HG02970 (cell line): ENCODE results near the gene ITIH5.
"Not testable (repeated sequence)": the region's sequence is repeated elsewhere in the genome, so short reads cannot be mapped to it uniquely, and the experiment has no call there.

Experiments
- ATAC-seq: cut with Tn5 transposase; IDR thresholded peaks from one replicate; pipeline ENCODE4 v1.9.1; 2021; ENCODE audit warnings: mild to moderate bottlenecking, moderate library complexity, moderate number of reproducible peaks; ENCODE audit not compliant: unreplicated experiment, low FRiP score

The ITIH5 gene

DNA sequence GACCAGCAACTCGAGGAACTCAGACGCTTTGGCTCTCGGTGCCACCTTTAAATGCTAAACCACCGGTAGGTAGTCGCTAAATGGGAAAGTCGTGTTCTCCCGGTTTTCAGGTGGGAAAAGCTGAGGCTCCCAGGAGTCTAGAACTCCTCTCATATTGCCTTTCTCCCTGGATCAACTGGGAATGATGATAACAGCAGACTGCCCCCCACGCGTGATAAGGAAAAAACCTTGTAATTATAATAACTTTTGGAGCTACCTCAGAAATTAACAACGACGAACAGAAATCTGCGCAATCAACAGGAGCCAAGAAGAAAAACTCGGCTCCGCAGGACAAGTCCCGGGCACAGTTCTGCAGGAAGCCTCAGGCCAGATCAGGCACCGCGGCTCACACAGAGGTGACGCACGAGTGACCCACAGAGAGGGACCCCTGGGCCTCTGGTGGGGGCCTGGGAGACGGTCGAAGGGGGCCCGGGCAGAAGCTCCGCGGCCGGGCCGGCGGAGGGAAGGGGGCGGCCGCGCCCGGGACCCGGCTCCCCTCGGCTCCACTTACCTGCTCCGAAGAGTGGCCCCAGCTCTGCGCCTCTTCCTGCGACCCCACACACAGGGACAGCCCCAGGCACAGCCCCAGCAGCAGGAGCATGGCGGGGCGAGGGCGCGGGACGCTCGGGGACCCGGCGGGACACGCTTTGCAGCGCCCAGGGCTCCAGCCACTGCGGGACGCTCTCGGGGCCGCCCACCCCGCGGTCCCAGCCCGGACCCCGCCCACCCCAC lies at the start of gene ITIH5:
TSS of gene ITIH5 (minus strand) at position 714 of the 771 bp plus-strand sequence. CDS start at position 640, 74 bp downstream.
- ATAC-seq, result no peak

DNA sequence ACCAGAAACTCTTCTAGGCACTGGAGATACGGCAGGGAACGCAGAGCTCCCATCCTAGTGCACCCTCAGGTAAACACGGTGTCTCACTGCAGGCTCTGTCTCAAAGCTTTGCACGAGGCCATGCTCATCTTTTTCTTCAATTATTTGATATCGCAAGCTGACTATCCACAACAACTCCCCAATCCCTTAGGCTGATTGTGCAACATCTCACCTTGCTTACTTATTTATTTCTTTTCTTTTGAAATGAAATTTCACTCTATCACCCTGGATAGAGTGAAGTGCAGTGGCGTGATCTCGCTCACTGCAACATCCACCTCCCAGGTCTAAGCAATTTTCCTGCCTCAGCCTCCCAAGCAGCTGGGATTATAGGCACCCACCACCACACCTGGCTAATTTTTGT lies 48.7 kb upstream of the ITIH5 start:
- ATAC-seq, result no peak

- ATAC-seq, result not testable (repeated sequence)
Observed at GRCh38 chr10:7711075-7711474, 44.3 kb upstream of the ITIH5 start.

DNA sequence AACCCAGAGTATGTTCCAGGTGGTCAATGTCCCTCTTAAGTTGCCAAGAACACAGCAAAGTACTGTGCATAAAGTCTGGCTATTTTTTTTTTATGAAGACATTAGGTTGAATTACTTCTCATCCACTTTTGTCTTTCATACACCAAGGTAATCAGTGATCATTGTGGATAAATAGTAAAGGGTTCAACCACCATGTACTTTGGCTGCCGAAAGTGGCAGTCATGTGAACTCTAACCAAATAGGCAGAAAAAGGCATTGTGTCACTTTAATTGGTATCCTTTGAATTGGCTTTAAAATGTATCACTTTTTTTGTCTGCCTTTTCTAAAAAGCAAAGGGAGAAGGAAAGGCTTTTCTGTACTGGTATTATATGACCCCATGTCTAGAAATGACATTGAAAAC lies 43.7 kb upstream of the ITIH5 start:
- no peak for ATAC-seq

GRCh38 chr10:7708832-7709231 lies 42.1 kb upstream of the ITIH5 start:
- no peak for ATAC-seq

DNA sequence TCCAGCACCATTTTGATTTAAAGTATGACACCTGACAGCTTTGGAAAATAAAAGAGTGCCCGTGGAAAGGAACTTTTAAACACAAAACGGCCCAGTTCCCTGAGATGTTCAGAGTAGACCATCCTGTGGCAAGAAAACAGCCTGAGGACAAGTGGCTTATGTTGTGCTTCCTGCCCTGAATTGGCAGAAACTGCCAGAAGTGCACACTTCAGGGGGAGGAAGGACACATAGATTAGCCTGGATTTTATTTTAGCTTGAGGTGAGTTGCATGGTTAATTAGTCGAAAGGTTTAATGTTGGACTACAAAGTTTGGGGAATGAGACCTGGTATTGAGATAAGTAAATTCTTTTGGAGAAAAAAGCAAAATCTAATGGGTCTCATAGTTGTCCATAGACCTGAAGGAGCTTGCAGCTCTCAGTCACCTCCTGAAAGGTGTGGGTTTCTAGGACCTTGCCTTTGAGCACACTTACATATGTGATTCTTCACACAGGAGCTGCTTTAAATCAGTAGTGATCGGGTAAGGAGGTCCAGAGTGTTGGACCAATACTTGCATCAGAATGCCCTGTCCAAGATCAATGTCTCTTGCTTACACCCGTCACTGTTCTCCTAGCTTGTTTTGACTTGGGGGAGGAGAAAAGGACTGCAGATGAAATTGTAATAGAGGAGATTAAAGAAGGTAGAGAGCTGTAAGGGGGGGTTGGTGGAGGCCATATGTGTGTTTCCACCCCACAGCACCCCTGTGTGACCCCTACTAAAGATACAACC lies 41.3 kb upstream of the ITIH5 start:
- ATAC-seq, result no peak

GRCh38 chr10:7707102-7707501 lies 40.3 kb upstream of the ITIH5 start:
- ATAC-seq, result no peak

DNA sequence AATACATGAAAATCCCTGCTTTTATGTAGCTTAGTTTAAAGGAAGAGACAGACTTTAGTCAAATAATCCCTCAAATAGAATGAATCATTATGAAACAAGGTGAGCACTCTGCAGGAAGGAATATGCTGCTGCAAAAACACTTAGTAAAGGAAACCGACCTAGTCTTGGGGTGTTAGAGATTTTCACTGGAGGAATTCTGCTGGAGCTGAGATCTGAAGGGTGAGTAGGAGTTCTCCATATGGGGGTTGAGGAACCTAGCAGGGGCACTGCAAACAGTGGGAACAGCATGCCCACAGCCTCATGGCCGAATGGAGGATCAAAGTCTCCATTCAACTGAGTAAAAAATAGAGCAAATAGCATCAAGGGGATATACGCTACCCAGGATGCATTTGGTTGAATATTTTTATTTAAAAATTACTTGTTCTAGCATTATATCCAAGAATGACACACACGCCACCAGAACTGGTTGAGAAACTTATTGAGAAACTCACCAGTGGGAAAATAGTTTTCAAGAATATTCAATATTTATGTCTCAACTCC lies 39.8 kb upstream of the ITIH5 start:
- ATAC-seq, result no peak

DNA sequence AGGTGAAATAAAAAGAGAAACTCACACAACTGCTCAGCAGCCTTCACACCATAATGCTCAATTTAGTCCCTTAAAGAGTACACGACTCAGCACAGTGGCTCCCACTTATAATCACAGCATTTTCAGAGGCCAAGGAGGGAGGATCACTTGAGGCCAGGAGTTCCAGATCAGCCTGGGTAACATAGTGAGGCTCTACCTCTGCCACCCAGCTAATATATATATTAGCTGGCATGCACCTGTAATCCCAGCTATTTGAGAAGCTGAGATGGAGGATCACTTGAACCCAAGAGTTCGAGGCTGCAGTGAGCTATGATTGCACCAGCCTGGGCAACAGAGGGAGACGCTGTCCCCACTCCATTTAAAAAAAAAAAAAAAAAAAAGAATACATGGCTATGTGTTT lies 38.6 kb upstream of the ITIH5 start:
- ATAC-seq, result no peak

DNA sequence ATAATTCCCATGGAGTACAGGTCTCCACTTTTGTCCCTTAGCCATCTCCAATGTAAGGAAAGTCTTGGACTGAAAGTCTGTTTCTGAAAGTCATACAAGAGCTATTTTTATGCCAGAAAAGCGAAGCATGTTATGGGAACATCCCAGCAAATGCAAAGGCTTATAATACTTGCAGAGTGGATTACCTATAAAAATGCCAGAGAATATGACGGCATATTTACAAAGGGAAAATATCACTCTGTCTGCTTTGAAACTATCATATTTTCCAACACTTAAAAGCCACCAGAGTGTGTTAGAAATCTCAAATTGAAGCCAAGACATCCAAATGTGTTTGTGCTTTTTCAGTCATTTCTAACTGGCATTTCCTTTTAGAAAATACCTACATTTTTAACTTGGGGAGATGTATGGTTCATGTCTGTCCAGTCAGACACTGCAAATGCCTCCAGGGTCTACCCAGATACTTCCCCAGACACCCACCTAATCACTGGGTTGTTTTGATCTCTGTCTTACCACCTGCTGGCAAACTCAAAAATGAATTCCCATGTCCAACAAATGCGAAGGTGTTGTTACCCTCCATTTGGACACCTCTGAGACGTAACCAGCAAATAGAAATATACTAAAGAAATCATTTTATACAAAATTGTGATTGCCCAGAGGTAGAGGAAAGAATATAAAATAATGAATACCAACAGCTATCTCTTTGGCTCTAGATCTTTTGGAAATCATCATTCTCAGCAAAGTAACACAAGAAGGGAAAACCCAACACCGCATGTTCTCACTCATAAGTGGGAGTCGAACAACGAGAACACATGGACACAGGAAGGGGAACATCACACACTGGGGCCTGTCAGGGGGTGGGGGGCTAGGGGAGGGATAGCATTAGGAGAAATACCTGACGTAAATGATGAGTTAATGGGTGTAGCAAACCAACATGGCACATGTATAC lies 37.6 kb upstream of the ITIH5 start:
- no peak for ATAC-seq

GRCh38 chr10:7703140-7703539 lies 36.4 kb upstream of the ITIH5 start, which contains the start of gene ITIH2:
TSS of gene ITIH2 (plus strand) at chr10:7703316. CDS start at chr10:7703435, 119 bp downstream.
- no peak for ATAC-seq

- no peak for ATAC-seq
Observed at GRCh38 chr10:7702288-7702812, 35.6 kb upstream of the ITIH5 start.

GRCh38 chr10:7701158-7701742 lies 34.5 kb upstream of the ITIH5 start:
- no peak for ATAC-seq

- ATAC-seq, result no peak
Observed at GRCh38 chr10:7700577-7701125, 33.9 kb upstream of the ITIH5 start.

GRCh38 chr10:7697426-7697825 lies 30.7 kb upstream of the ITIH5 start:
- no peak for ATAC-seq

DNA sequence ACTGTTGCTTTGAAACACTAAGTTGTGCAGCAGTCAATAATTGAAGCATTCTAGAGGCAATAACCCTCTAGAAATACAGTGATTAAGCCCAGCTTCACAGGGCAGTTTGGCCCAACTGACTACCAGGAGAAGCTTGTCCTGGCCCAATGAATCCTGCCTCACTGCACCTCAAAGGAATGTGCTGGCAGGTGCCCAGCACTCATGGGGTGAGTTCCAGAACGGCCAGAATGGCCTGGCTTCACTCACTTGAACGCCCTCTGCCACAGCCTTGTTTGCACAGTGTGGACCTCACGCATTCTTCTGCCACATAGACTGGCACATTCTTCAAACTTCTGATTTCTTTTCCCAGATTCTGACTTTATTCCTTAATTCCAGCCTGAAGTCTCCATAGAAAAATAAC lies 29.8 kb upstream of the ITIH5 start:
- ATAC-seq, result no peak

- ATAC-seq, result not testable (repeated sequence)
Observed at GRCh38 chr10:7693194-7693593, 26.4 kb upstream of the ITIH5 start.

- ATAC-seq, result not testable (repeated sequence)
Observed at GRCh38 chr10:7692368-7692767, 25.6 kb upstream of the ITIH5 start.

GRCh38 chr10:7690885-7691597 lies 24.3 kb upstream of the ITIH5 start:
- not testable (repeated sequence) for ATAC-seq
